Measurements from ENCODE around the gene GALNT1.

The GALNT1 gene

DNA sequence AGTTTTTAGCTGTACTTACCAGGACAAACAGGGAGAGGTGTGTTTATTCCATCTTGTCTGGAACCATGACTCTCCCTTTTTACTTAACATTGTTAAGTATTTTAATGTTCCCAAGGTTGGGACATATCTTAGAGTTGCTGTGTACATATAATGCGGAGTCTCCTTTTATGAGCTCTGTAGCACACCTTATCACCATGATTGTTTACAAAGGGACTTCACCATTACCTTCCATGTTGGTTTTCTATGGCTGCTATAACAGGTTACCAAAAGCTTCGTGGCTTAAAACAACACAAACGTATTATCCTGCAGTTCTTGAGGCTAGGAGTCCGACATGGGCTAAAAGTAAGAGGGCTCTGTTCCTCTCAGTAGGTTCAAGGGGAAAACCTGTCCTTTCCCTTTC is 164.3 kb downstream of the GALNT1 start:
- Histone ChIP-seq H3K36me3 (ENCODE audit: insufficient read depth, low read length) (no peaks in the 10 kb centered on the region), H3K9me3 (ENCODE audit: low read depth, low read length) (no peaks in the 10 kb centered on the region), H3K4me3 (no peak overlapping the region), H3K9ac (ENCODE audit: insufficient read length) (no peak overlapping the region), H3K27ac (no peak overlapping the region)
- no peak for TF ChIP-seq EZH2 (IDR thresholded peaks at IDR 0.05)
- no peak for TF ChIP-seq FOXP2 (optimal IDR thresholded peaks at IDR 0.05; ENCODE audit: control extremely low read depth, extremely low read length, insufficient read depth)
- TF ChIP-seq POLR2AphosphoS5 (IDR thresholded peaks at IDR 0.05; ENCODE audit: borderline replicate concordance, low read depth, low read length) = no peak
- DNase-seq (ENCODE audit: low read depth, low spot score) = no peak

- DNase-seq (ENCODE audit: low read depth, low spot score) = no peak
- H3K27ac ChIP-seq = no peak overlapping the region
- TF ChIP-seq POLR2AphosphoS5 (IDR thresholded peaks at IDR 0.05; ENCODE audit: borderline replicate concordance, low read depth, low read length) = no peak
- TF ChIP-seq EZH2 (IDR thresholded peaks at IDR 0.05) = no peak
- TF ChIP-seq FOXP2 (optimal IDR thresholded peaks at IDR 0.05; ENCODE audit: control extremely low read depth, extremely low read length, insufficient read depth) = no peak
- H3K36me3 ChIP-seq (ENCODE audit: insufficient read depth, low read length) = no peaks in the 10 kb centered on the region
- no peaks in the 10 kb centered on the region for H3K9me3 ChIP-seq (ENCODE audit: low read depth, low read length)
- H3K9ac ChIP-seq (ENCODE audit: insufficient read length) = no peak overlapping the region
- H3K4me3 ChIP-seq = no peak overlapping the region
Observed at GRCh38 chr18:35746826-35747339, 165.3 kb downstream of the GALNT1 start.

DNA sequence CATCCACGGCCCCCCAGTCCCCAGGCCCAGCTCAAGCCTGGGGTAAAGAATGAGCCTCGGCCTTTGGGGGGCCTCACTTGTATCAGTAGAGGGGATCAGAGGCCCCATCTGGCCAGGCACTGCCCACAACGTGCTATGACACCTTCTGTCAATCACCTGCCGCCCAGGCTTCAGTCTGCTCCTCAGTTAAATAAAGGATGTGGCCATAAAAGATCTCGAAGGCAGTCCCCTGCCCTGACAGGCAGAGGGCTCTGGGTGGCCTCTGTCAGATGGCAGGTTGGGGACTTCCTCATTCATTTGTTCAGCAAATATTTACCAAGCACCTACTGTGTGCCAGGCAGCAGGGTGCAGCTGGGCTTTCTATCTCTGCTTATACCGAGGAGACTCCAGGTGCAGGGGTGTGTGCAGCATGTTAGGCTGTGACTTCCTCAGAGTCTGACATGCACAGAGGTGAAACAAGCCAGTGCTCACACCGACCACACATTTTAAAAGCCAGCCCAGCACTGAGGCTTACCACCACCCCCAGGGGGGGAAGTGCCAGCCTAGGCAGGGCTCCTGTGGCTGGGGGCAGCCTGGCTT is 166.4 kb downstream of the GALNT1 start:
- H3K36me3 ChIP-seq (ENCODE audit: insufficient read depth, low read length) = no peaks in the 10 kb centered on the region
- no peak overlapping the region for H3K27ac ChIP-seq
- TF ChIP-seq POLR2AphosphoS5 (IDR thresholded peaks at IDR 0.05; ENCODE audit: borderline replicate concordance, low read depth, low read length) (no peak), FOXP2 (optimal IDR thresholded peaks at IDR 0.05; ENCODE audit: control extremely low read depth, extremely low read length, insufficient read depth) (no peak), EZH2 (IDR thresholded peaks at IDR 0.05) (no peak)
- DNase-seq (ENCODE audit: low read depth, low spot score) = no peak
- H3K9me3 ChIP-seq (ENCODE audit: low read depth, low read length) = no peaks in the 10 kb centered on the region
- no peak overlapping the region for H3K4me3 ChIP-seq
- no peak overlapping the region for H3K9ac ChIP-seq (ENCODE audit: insufficient read length)

GRCh38 chr18:35749701-35750100 is 168.2 kb downstream of the GALNT1 start:
- H3K27ac ChIP-seq = no peak overlapping the region
- no peaks in the 10 kb centered on the region for H3K9me3 ChIP-seq (ENCODE audit: low read depth, low read length)
- no peak overlapping the region for H3K9ac ChIP-seq (ENCODE audit: insufficient read length)
- no peak overlapping the region for H3K4me3 ChIP-seq
- no peak for DNase-seq (ENCODE audit: low read depth, low spot score)
- H3K36me3 ChIP-seq (ENCODE audit: insufficient read depth, low read length) = no peaks in the 10 kb centered on the region
- TF ChIP-seq POLR2AphosphoS5 (IDR thresholded peaks at IDR 0.05; ENCODE audit: borderline replicate concordance, low read depth, low read length) (no peak), EZH2 (IDR thresholded peaks at IDR 0.05) (no peak), FOXP2 (optimal IDR thresholded peaks at IDR 0.05; ENCODE audit: control extremely low read depth, extremely low read length, insufficient read depth) (no peak)

DNA sequence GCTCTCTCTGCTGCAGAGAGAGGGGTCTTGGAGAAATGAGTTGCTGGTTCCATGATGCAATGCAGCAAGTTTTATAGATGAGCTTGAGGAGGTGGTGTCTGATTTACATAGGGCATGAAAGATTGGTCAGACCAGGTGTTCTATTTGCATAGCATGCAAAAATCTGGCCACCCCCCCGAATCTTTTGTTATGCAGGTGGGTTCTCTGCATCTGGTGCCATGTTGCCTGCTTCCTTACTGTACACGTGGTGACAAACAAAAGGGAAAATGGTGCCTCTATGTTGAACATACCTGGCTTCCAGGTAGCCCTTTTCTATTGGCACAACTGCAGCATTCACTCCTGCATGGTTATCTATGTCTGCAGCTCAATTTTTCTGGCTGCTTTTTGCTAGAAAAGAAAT is 169.4 kb downstream of the GALNT1 start:
- Histone ChIP-seq H3K9me3 (ENCODE audit: low read depth, low read length) (no peaks in the 10 kb centered on the region), H3K4me3 (no peak overlapping the region), H3K36me3 (ENCODE audit: insufficient read depth, low read length) (no peaks in the 10 kb centered on the region), H3K27ac (no peak overlapping the region), H3K9ac (ENCODE audit: insufficient read length) (no peak overlapping the region)
- TF ChIP-seq POLR2AphosphoS5 (IDR thresholded peaks at IDR 0.05; ENCODE audit: borderline replicate concordance, low read depth, low read length) = no peak
- no peak for TF ChIP-seq EZH2 (IDR thresholded peaks at IDR 0.05)
- TF ChIP-seq FOXP2 (optimal IDR thresholded peaks at IDR 0.05; ENCODE audit: control extremely low read depth, extremely low read length, insufficient read depth) = no peak
- DNase-seq (ENCODE audit: low read depth, low spot score) = no peak

GRCh38 chr18:35753306-35753910 is 171.9 kb downstream of the GALNT1 start:
- Histone ChIP-seq H3K36me3 (ENCODE audit: insufficient read depth, low read length) (no peaks in the 10 kb centered on the region), H3K27ac (no peak overlapping the region), H3K4me3 (no peak overlapping the region), H3K9me3 (ENCODE audit: low read depth, low read length) (no peaks in the 10 kb centered on the region), H3K9ac (ENCODE audit: insufficient read length) (no peak overlapping the region)
- DNase-seq (ENCODE audit: low read depth, low spot score) = no peak
- TF ChIP-seq POLR2AphosphoS5 (IDR thresholded peaks at IDR 0.05; ENCODE audit: borderline replicate concordance, low read depth, low read length) = no peak
- no peak for TF ChIP-seq EZH2 (IDR thresholded peaks at IDR 0.05)
- no peak for TF ChIP-seq FOXP2 (optimal IDR thresholded peaks at IDR 0.05; ENCODE audit: control extremely low read depth, extremely low read length, insufficient read depth)

GRCh38 chr18:35754464-35754863 is 172.9 kb downstream of the GALNT1 start:
- DNase-seq (ENCODE audit: low read depth, low spot score) = no peak
- no peaks in the 10 kb centered on the region for H3K9me3 ChIP-seq (ENCODE audit: low read depth, low read length)
- H3K9ac ChIP-seq (ENCODE audit: insufficient read length) = no peak overlapping the region
- TF ChIP-seq EZH2 (IDR thresholded peaks at IDR 0.05) (no peak), POLR2AphosphoS5 (IDR thresholded peaks at IDR 0.05; ENCODE audit: borderline replicate concordance, low read depth, low read length) (no peak), FOXP2 (optimal IDR thresholded peaks at IDR 0.05; ENCODE audit: control extremely low read depth, extremely low read length, insufficient read depth) (no peak)
- H3K4me3 ChIP-seq = no peak overlapping the region
- H3K27ac ChIP-seq = no peak overlapping the region
- H3K36me3 ChIP-seq (ENCODE audit: insufficient read depth, low read length) = no peaks in the 10 kb centered on the region

GRCh38 chr18:35755369-35755768 is 173.8 kb downstream of the GALNT1 start:
- Histone ChIP-seq H3K36me3 (ENCODE audit: insufficient read depth, low read length) (no peaks in the 10 kb centered on the region), H3K9ac (ENCODE audit: insufficient read length) (no peak overlapping the region), H3K27ac (no peak overlapping the region), H3K4me3 (no peak overlapping the region), H3K9me3 (ENCODE audit: low read depth, low read length) (no peaks in the 10 kb centered on the region)
- TF ChIP-seq FOXP2 (optimal IDR thresholded peaks at IDR 0.05; ENCODE audit: control extremely low read depth, extremely low read length, insufficient read depth) (no peak), EZH2 (IDR thresholded peaks at IDR 0.05) (no peak), POLR2AphosphoS5 (IDR thresholded peaks at IDR 0.05; ENCODE audit: borderline replicate concordance, low read depth, low read length) (no peak)
- no peak for DNase-seq (ENCODE audit: low read depth, low spot score)
